Endothelial cell of umbilical vein (primary cell): ENCODE results near the gene SLC10A7. TPM values are rescaled to one million over a fixed set of nuclear protein-coding genes. Genes with fewer than 3 reads are reported as not detected.

Experiments used
- BruUV-seq: library from RNA; stranded (reverse); fragments of 400-500 nt; replicated peaks from 2 replicates; lab custom pipeline; 2021; lab: Mats Ljungman, UMichigan
- CTCF ChIA-PET: fragments of 300-600, 350-600 bp; sonication (Branson Sonifier 250); formaldehyde crosslinking; loops from one replicate; lab custom pipeline; 2021; ENCODE audit warnings: antibody characterized with exemption, inconsistent platforms; lab: Charles Lee
- POLR2A ChIA-PET: fragments of 300-600, 350-600 bp; sonication (Branson Sonifier 250); formaldehyde crosslinking; loops from one replicate; lab custom pipeline; 2021; ENCODE audit warnings: antibody characterized with exemption, inconsistent platforms; lab: Charles Lee
- DNase-seq: peaks from one replicate; pipeline ENCODE4 v3.0.0-alpha.2; 2011; ENCODE audit warnings: low read depth, low spot score
- FAIRE-seq: peaks from 2 replicates; lab custom pipeline; 2011; peaks lifted over from hg19 to GRCh38; lab: Jason Lieb, UNC
- H2AFZ ChIP-seq: 2 replicates; pipeline ENCODE4 v1.6.0; 2012; ENCODE audit warnings: low read depth, low read length, control low read depth, inconsistent platforms
- H3K27ac ChIP-seq: 2 replicates; pipeline ENCODE4 v1.5.1; 2011; ENCODE audit warnings: low read depth, mild to moderate bottlenecking, control low read depth, low read length, moderate library complexity; ENCODE audit not compliant: insufficient read depth
- H3K27me3 ChIP-seq, 2 experiments: 2 replicates each; pipeline versions ENCODE4 v1.6.0 to v1.6.1; 2011; ENCODE audit warnings: low read length in 2 of 2, mixed read lengths in 1 of 2; ENCODE audit not compliant: control insufficient read depth in 2 of 2, insufficient read depth in 2 of 2
- H3K36me3 ChIP-seq, 2 experiments: 2 replicates in 1 of 2; 3 replicates in 1 of 2; pipeline ENCODE4 v1.5.1; 2011; ENCODE audit warnings: low read length in 2 of 2, mild to moderate bottlenecking in 1 of 2, moderate library complexity in 1 of 2; ENCODE audit not compliant: control insufficient read depth in 2 of 2, insufficient read depth in 2 of 2; ENCODE audit errors: extremely low read depth in 1 of 2
- H3K4me1 ChIP-seq: 3 replicates; pipeline ENCODE4 v1.5.1; 2011; ENCODE audit warnings: mild to moderate bottlenecking, low read length; ENCODE audit not compliant: control insufficient read depth, insufficient read depth; ENCODE audit errors: extremely low read depth
- H3K4me2 ChIP-seq: 2 replicates; pipeline ENCODE4 v1.6.1; 2011; ENCODE audit warnings: low read length, control low read depth, mixed read lengths; ENCODE audit not compliant: insufficient read depth
- H3K4me3 ChIP-seq, 3 experiments: fragments of 200-600 bp in 1 of 3; sonication (generic), shearing (Covaris generic) in 1 of 3; replicated peaks in 1 of 3; 2 replicates each; pipeline ENCODE4 v1.5.1; 2011 to 2016; ENCODE audit warnings: control low read depth in 3 of 3, low read length in 3 of 3, mild to moderate bottlenecking in 2 of 3, inconsistent platforms in 1 of 3, low read depth in 1 of 3, moderate library complexity in 1 of 3; ENCODE audit not compliant: insufficient read depth in 1 of 3
- H3K79me2 ChIP-seq: 2 replicates; pipeline ENCODE4 v1.6.0; 2012; ENCODE audit warnings: low read length, inconsistent platforms; ENCODE audit not compliant: control insufficient read depth, insufficient read depth
- H3K9ac ChIP-seq: replicated peaks from 2 replicates; pipeline ENCODE3; 2011; ENCODE audit warnings: low read length, control low read depth; ENCODE audit not compliant: insufficient read depth; ENCODE audit errors: extremely low read depth
- H3K9me1 ChIP-seq: replicated peaks from 3 replicates; pipeline ENCODE4 v1.6.0; 2011; ENCODE audit warnings: mild to moderate bottlenecking, low read length; ENCODE audit not compliant: control insufficient read depth, insufficient read depth; ENCODE audit errors: extremely low read depth
- H3K9me3 ChIP-seq: replicated peaks from 2 replicates; pipeline ENCODE4 v1.5.1; 2012; ENCODE audit warnings: low read length, inconsistent platforms; ENCODE audit not compliant: control insufficient read depth, insufficient read depth
- H4K20me1 ChIP-seq: replicated peaks from 2 replicates; pipeline ENCODE3; 2011; ENCODE audit warnings: mild to moderate bottlenecking, low read length; ENCODE audit not compliant: control insufficient read depth, insufficient read depth; ENCODE audit errors: extremely low read depth
- EZH2 ChIP-seq: IDR thresholded peaks from 2 replicates; pipeline ENCODE4 v1.6.1; 2012; ENCODE audit warnings: borderline replicate concordance, low read depth, mild to moderate bottlenecking, moderate library complexity, low read length, inconsistent platforms; ENCODE audit not compliant: severe bottlenecking
- FOS ChIP-seq: IDR thresholded peaks from 2 replicates; pipeline ENCODE4 v1.6.1; 2011; ENCODE audit warnings: mild to moderate bottlenecking, low read length, moderate library complexity, borderline replicate concordance; ENCODE audit not compliant: insufficient read depth
- GATA2 ChIP-seq: IDR thresholded peaks from 2 replicates; pipeline ENCODE4 v1.7.0; 2011; ENCODE audit warnings: low read depth, mild to moderate bottlenecking, moderate library complexity, mixed read lengths, low read length; ENCODE audit not compliant: insufficient read length, insufficient read depth
- JUN ChIP-seq: IDR thresholded peaks from 2 replicates; pipeline ENCODE4 v1.6.1; 2011; ENCODE audit warnings: borderline replicate concordance, low read depth; ENCODE audit not compliant: insufficient read length, insufficient read depth
- MYC ChIP-seq: IDR thresholded peaks from one replicate; pipeline ENCODE4 v1.6.1; 2011; ENCODE audit warnings: mild to moderate bottlenecking, low read depth, low read length
- POLR2A ChIP-seq: IDR thresholded peaks from 2 replicates; pipeline ENCODE4 v1.6.1; 2012; ENCODE audit warnings: low read depth, mild to moderate bottlenecking, control low read depth, low read length
- POLR2AphosphoS5 ChIP-seq: IDR thresholded peaks from 2 replicates; pipeline ENCODE4 v1.6.1; 2012; ENCODE audit warnings: low read depth, mild to moderate bottlenecking, control low read depth, low read length, moderate library complexity; ENCODE audit not compliant: insufficient read depth
- dilution Hi-C: fragments of 300-500 bp; cut with MboI; formaldehyde crosslinking; loops from one replicate; pipeline ENCODE4 v1.15.0; 2019; ENCODE audit warnings: low sequenced_read_pairs; ENCODE audit not compliant: extremely low pct_ligation_motif_present
- intact Hi-C: fragments of 100-400 bp; cut with micrococcal nuclease; formaldehyde crosslinking; loops from one replicate; pipeline ENCODE4 v1.10.0; 2022
- polyA plus RNA-seq, 4 experiments: library from polyadenylated mRNA; depleted of rRNA in 3 of 4; stranded (reverse) in 3 of 4; unstranded in 1 of 4; fragments of >200 nt; gene quantifications; 2 replicates each; pipeline versions ENCODE4 v1.2.1 to v1.2.3, GENCODE V29; 2011 to 2012; ENCODE audit warnings: missing spikeins in 1 of 4
- total RNA-seq: library from RNA; stranded (reverse); gene quantifications from 2 replicates; pipeline ENCODE4 v1.2.3, GENCODE V29; 2021
- TF ChIP-seq, protein P1 (sequence below): IDR thresholded peaks from 2 replicates; pipeline ENCODE4 v1.6.1; 2011; ENCODE audit not compliant: insufficient read depth, insufficient read length
- TF ChIP-seq, protein P2 (sequence below), 2 donors: IDR thresholded peaks; 1 replicate in 1 of 2; 2 replicates in 1 of 2; pipeline ENCODE4 v1.5.1; 2011; ENCODE audit warnings: low read length in 2 of 2, mild to moderate bottlenecking in 2 of 2, moderate library complexity in 2 of 2, control low read depth in 1 of 2, inconsistent platforms in 1 of 2, low read depth in 1 of 2; ENCODE audit not compliant: insufficient read depth in 1 of 2; ENCODE audit errors: extremely low read depth in 1 of 2

Gene SLC10A7
- total and polyA plus RNA-seq, 2 donors (not counting 3 experiments of a cell fraction or from before 2014, with no cell fraction given): 13.6 to 20.4 TPM

DNA sequence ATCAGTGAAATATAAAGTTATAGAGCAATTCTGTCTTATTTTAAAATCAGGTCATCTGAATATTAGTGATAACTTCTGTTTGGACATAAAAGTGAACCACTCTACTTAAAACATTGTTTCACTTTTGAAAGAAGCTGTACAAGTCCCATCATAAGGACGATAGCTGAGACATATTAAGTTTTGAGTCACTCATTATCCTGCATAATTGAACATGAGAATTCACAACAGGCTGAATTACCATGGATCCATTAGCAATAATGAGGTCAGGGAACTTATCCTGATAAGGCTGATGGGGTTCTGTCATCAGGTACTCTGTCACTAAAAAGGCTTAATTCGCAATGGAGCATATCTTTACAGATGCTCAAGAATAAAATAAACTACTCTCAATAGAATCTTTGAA lies 227.0 kb downstream of the SLC10A7 start:
- Histone ChIP-seq H3K79me2 (no peaks in the 10 kb centered on the region), H3K4me2 (no peak overlapping the region), H3K9me3 (no peaks in the 10 kb centered on the region), H3K4me3 (no peak overlapping the region), H3K27me3 (no peaks in the 10 kb centered on the region), H4K20me1 (no peaks in the 10 kb centered on the region), H3K36me3 (no peaks in the 10 kb centered on the region), H3K9me1 (no peaks in the 10 kb centered on the region), H3K4me1 (no peaks in the 10 kb centered on the region), H2AFZ (no peak overlapping the region), H3K27ac (no peak overlapping the region), H3K9ac (no peak overlapping the region)
- dilution Hi-C loops (no loop called here), intact Hi-C loops (no loop called here)
- BruUV-seq: no TSS peak
- no peak for DNase-seq
- FAIRE-seq: no peak
- ChIA-PET CTCF (no interaction called here), POLR2A (no interaction called here)
- TF ChIP-seq POLR2AphosphoS5 (no peak), MYC (no peak), JUN (no peak), POLR2A (no peak), EZH2 (no peak), GATA2 (no peak), FOS (no peak)
- TF ChIP-seq, protein P1, sequence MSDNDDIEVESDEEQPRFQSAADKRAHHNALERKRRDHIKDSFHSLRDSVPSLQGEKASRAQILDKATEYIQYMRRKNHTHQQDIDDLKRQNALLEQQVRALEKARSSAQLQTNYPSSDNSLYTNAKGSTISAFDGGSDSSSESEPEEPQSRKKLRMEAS: no peak
- TF ChIP-seq, protein P2, sequence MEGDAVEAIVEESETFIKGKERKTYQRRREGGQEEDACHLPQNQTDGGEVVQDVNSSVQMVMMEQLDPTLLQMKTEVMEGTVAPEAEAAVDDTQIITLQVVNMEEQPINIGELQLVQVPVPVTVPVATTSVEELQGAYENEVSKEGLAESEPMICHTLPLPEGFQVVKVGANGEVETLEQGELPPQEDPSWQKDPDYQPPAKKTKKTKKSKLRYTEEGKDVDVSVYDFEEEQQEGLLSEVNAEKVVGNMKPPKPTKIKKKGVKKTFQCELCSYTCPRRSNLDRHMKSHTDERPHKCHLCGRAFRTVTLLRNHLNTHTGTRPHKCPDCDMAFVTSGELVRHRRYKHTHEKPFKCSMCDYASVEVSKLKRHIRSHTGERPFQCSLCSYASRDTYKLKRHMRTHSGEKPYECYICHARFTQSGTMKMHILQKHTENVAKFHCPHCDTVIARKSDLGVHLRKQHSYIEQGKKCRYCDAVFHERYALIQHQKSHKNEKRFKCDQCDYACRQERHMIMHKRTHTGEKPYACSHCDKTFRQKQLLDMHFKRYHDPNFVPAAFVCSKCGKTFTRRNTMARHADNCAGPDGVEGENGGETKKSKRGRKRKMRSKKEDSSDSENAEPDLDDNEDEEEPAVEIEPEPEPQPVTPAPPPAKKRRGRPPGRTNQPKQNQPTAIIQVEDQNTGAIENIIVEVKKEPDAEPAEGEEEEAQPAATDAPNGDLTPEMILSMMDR (IDR thresholded peaks at IDR 0.05; ENCODE audit: extremely low read depth in 1 of 2, insufficient read depth in 1 of 2, low read depth in 1 of 2, low read length in 2 of 2): no peak
